HCT116 (cell line): ENCODE data around the gene SLC22A5. TPM values are rescaled to one million over a fixed set of nuclear protein-coding genes. Genes with fewer than 3 reads are reported as not detected.

Source experiments
- ATAC-seq: fragments of 200-7000 bp; cut with Tn5 transposase; 2 replicates; pipeline ENCODE4 v1.9.1; 2020; ENCODE audit warnings: mild to moderate bottlenecking, moderate library complexity
- BruUV-seq: library from RNA; stranded (reverse); fragments of 400-500 nt; replicated peaks from 2 replicates; lab custom pipeline; 2021; lab: Mats Ljungman, UMichigan
- CTCF ChIA-PET: fragments of 300-600 bp; sonication (Branson Sonifier 250); formaldehyde crosslinking; loops from one replicate; lab custom pipeline; 2021; ENCODE audit warnings: antibody characterized with exemption; lab: Charles Lee
- POLR2A ChIA-PET: fragments of 300-600, 350-600 bp; sonication (Branson Sonifier 250); formaldehyde crosslinking; loops from one replicate; lab custom pipeline; 2021; ENCODE audit warnings: antibody characterized with exemption; lab: Charles Lee
- RAD21 ChIA-PET, 2 experiments: fragments of 300-600 bp; sonication (Branson Sonifier 250); formaldehyde crosslinking; loops; one replicate each; lab custom pipeline; 2023; ENCODE audit warnings: low total read pairs in 2 of 2; ENCODE audit not compliant: uncharacterized antibody in 2 of 2, unreplicated experiment in 2 of 2, low non-redundant PET in 1 of 2; lab: Charles Lee
- DNase-seq: peaks from one replicate; pipeline ENCODE4 v3.0.0-alpha.2; 2010; ENCODE audit warnings: low read depth, low spot score
- H2AFZ ChIP-seq: fragments of 200-600 bp; shearing (Covaris generic), sonication (generic); 2 replicates; pipeline ENCODE4 v1.6.1; 2017; ENCODE audit warnings: low read depth, mixed run types, mixed read lengths, antibody characterized with exemption, low read length; ENCODE audit not compliant: poor library complexity, severe bottlenecking
- H3K27ac ChIP-seq: 2 replicates; pipeline ENCODE4 v1.5.1; 2012; ENCODE audit warnings: low read depth, low read length
- H3K27me3 ChIP-seq: fragments of 200-600 bp; sonication (generic); 2 replicates; pipeline ENCODE4 v1.6.1; 2016; ENCODE audit warnings: mixed run types, low read length, mixed read lengths; ENCODE audit not compliant: insufficient read depth
- H3K36me3 ChIP-seq, 2 experiments: fragments of 200-500 bp in 1 of 2; fragments of 200-600 bp in 1 of 2; sonication (Bioruptor generic) in 1 of 2; sonication (generic) in 1 of 2; 2 replicates each; pipeline versions ENCODE4 v1.5.1 to v1.6.1; 2014 to 2016; ENCODE audit warnings: low read length in 2 of 2, inconsistent platforms in 1 of 2, mixed read lengths in 1 of 2, mixed run types in 1 of 2; ENCODE audit not compliant: insufficient read depth in 2 of 2, control insufficient read depth in 1 of 2
- H3K4me1 ChIP-seq, 2 experiments: fragments of 200-600 bp in 1 of 2; sonication (generic) in 1 of 2; 2 replicates each; pipeline versions ENCODE4 v1.5.1 to v1.6.1; 2012 to 2017; ENCODE audit warnings: low read length in 2 of 2, inconsistent platforms in 1 of 2, mild to moderate bottlenecking in 1 of 2, mixed read lengths in 1 of 2, mixed run types in 1 of 2, moderate library complexity in 1 of 2; ENCODE audit not compliant: insufficient read depth in 2 of 2, control insufficient read depth in 1 of 2
- H3K4me2 ChIP-seq: fragments of 200-600 bp; sonication (generic); 2 replicates; pipeline ENCODE4 v1.6.1; 2017; ENCODE audit warnings: mixed run types, low read length, mixed read lengths
- H3K4me3 ChIP-seq, 2 experiments: fragments of 200-600 bp in 1 of 2; sonication (generic) in 1 of 2; replicated peaks in 1 of 2; 2 replicates each; pipeline ENCODE4 v1.5.1; 2011 to 2016; ENCODE audit warnings: low read length in 2 of 2, control low read depth in 1 of 2, low read depth in 1 of 2, mild to moderate bottlenecking in 1 of 2, mixed read lengths in 1 of 2, mixed run types in 1 of 2
- H3K79me2 ChIP-seq: fragments of 200-600 bp; sonication (generic); 2 replicates; pipeline ENCODE4 v1.6.1; 2017; ENCODE audit warnings: mild to moderate bottlenecking, mixed run types, low read length, moderate library complexity, mixed read lengths; ENCODE audit not compliant: insufficient read depth
- H3K9ac ChIP-seq: fragments of 200-600 bp; sonication (generic); 2 replicates; pipeline ENCODE4 v1.6.1; 2016; ENCODE audit warnings: low read length, mixed read lengths
- H3K9me2 ChIP-seq: fragments of 200-600 bp; sonication (generic), shearing (Covaris generic); 2 replicates; pipeline ENCODE4 v1.6.1; 2017; ENCODE audit warnings: mixed run types, mild to moderate bottlenecking, moderate library complexity; ENCODE audit not compliant: insufficient read depth
- H3K9me3 ChIP-seq, 2 experiments: fragments of 200-500 bp in 1 of 2; fragments of 200-600 bp in 1 of 2; sonication (Bioruptor generic) in 1 of 2; sonication (generic) in 1 of 2; 2 replicates each; pipeline ENCODE4 v1.6.1; 2014 to 2017; ENCODE audit warnings: low read length in 2 of 2, mixed read lengths in 2 of 2, inconsistent platforms in 1 of 2, low read depth in 1 of 2, mild to moderate bottlenecking in 1 of 2, mixed run types in 1 of 2, moderate library complexity in 1 of 2; ENCODE audit not compliant: control insufficient read depth in 1 of 2, insufficient read depth in 1 of 2
- H4K20me1 ChIP-seq: fragments of 200-600 bp; sonication (generic), shearing (Covaris generic); 2 replicates; pipeline ENCODE4 v1.6.1; 2017; ENCODE audit warnings: mixed run types, mild to moderate bottlenecking, moderate library complexity; ENCODE audit not compliant: insufficient read depth
- CBX3 ChIP-seq: IDR thresholded peaks from 2 replicates; pipeline ENCODE4 v1.6.1; 2012; ENCODE audit warnings: low read depth
- CEBPB ChIP-seq: IDR thresholded peaks from 2 replicates; pipeline ENCODE4 v1.6.1; 2012; ENCODE audit warnings: low read depth
- CTCF ChIP-seq, 3 experiments: fragments of 200-600 bp in 1 of 3; sonication (generic) in 1 of 3; IDR thresholded peaks in 2 of 3; conservative IDR thresholded peaks in 1 of 3; 2 replicates each; pipeline ENCODE4 v1.5.1; 2012 to 2017; ENCODE audit warnings: low read depth in 2 of 3, low read length in 2 of 3, antibody characterized with exemption in 1 of 3, borderline replicate concordance in 1 of 3, control low read depth in 1 of 3, mild to moderate bottlenecking in 1 of 3, mixed read lengths in 1 of 3, mixed run types in 1 of 3, moderate library complexity in 1 of 3; ENCODE audit not compliant: insufficient read depth in 1 of 3
- EGR1 ChIP-seq: IDR thresholded peaks from 2 replicates; pipeline ENCODE4 v1.6.1; 2012; ENCODE audit warnings: low read depth
- ELF1 ChIP-seq: IDR thresholded peaks from 2 replicates; pipeline ENCODE4 v1.6.1; 2012; ENCODE audit warnings: low read depth, borderline replicate concordance
- EZH2 ChIP-seq: fragments of 200-600 bp; sonication (generic); IDR thresholded peaks from 2 replicates; pipeline ENCODE4 v1.6.1; 2017; ENCODE audit warnings: antibody characterized with exemption, mixed run types
- EZH2phosphoT487 ChIP-seq: fragments of 200-600 bp; IDR thresholded peaks from 2 replicates; pipeline ENCODE4 v1.6.1; 2018; ENCODE audit warnings: antibody characterized with exemption, borderline replicate concordance
- FOSL1 ChIP-seq: IDR thresholded peaks from 2 replicates; pipeline ENCODE4 v1.6.1; 2012; ENCODE audit warnings: low read depth
- JUND ChIP-seq: IDR thresholded peaks from 2 replicates; pipeline ENCODE4 v1.6.1; 2012
- POLR2A ChIP-seq: IDR thresholded peaks from 2 replicates; pipeline ENCODE4 v1.7.0; 2011; ENCODE audit warnings: borderline replicate concordance; ENCODE audit not compliant: insufficient read depth, insufficient read length; ENCODE audit errors: extremely low read depth
- REST ChIP-seq: IDR thresholded peaks from 2 replicates; pipeline ENCODE4 v1.6.1; 2012; ENCODE audit warnings: low read depth
- SP1 ChIP-seq: IDR thresholded peaks from 2 replicates; pipeline ENCODE4 v1.6.1; 2012; ENCODE audit warnings: low read depth
- YY1 ChIP-seq: IDR thresholded peaks from 2 replicates; pipeline ENCODE4 v1.6.1; 2011; ENCODE audit warnings: low read length, low read depth, moderate library complexity, mild to moderate bottlenecking; ENCODE audit not compliant: insufficient replicate concordance; ENCODE audit errors: extremely low read depth
- ZBTB33 ChIP-seq: IDR thresholded peaks from 2 replicates; pipeline ENCODE4 v1.6.1; 2011; ENCODE audit warnings: mild to moderate bottlenecking, low read length, moderate library complexity; ENCODE audit not compliant: insufficient replicate concordance; ENCODE audit errors: extremely low read depth
- ZNF274 ChIP-seq: fragments of 200-500 bp; sonication (Bioruptor generic); IDR thresholded peaks from 2 replicates; pipeline ENCODE4 v1.6.1; 2014; ENCODE audit warnings: mild to moderate bottlenecking, low read depth, low read length, inconsistent platforms
- intact Hi-C: fragments of 100-400 bp; cut with micrococcal nuclease; formaldehyde crosslinking; loops from 2 replicates; pipeline ENCODE4 v1.10.0; 2022
- total RNA-seq: library from RNA; stranded (reverse); gene quantifications from one replicate; pipeline ENCODE4 v1.2.1, GENCODE V29; 2021; ENCODE audit not compliant: unreplicated experiment

SLC22A5 gene
- total RNA-seq, 1 experiment from 2014 or later = 9.9 TPM

- intact Hi-C loops = loop anchor here (1.0 to 10.0 kb wide), 4 partner anchors 204 to 860 kb away; no protein-coding TSS in a partner anchor
- Histone ChIP-seq H3K4me3 (no peak overlapping the region), H4K20me1 (no peaks in the 10 kb centered on the region), H2AFZ (no peak overlapping the region), H3K27ac (no peak overlapping the region), H3K27me3 (no peaks in the 10 kb centered on the region), H3K4me1 (peaks cover 30 to 43% of the 10 kb centered on the region in 2 experiments), H3K9ac (no peak overlapping the region), H3K9me3 (no peaks in the 10 kb centered on the region), H3K36me3 (no peaks in the 10 kb centered on the region; a peak in 1 of 4 replicates), H3K4me2 (no peak overlapping the region), H3K9me2 (no peaks in the 10 kb centered on the region), H3K79me2 (no peaks in the 10 kb centered on the region)
- ChIA-PET CTCF (no interaction called here), RAD21 (no interaction called here), POLR2A (no interaction called here)
- BruUV-seq = no TSS peak
- TF ChIP-seq ZNF274 = no peak
- TF ChIP-seq JUND = no peak
- TF ChIP-seq FOSL1 = no peak
- no peak for TF ChIP-seq ZBTB33
- no peak for TF ChIP-seq POLR2A
- no peak for TF ChIP-seq REST
- no peak for TF ChIP-seq SP1
- no peak for TF ChIP-seq EZH2phosphoT487
- TF ChIP-seq CEBPB = no peak
- TF ChIP-seq CBX3 = no peak
- TF ChIP-seq CTCF (IDR thresholded peaks at IDR 0.05 in 2 of 3, conservative IDR thresholded peaks at IDR 0.05 in 1 of 3; ENCODE audit: borderline replicate concordance in 1 of 3, insufficient read depth in 1 of 3, low read depth in 2 of 3, low read length in 2 of 3) = no peak
- no peak for TF ChIP-seq EZH2
- TF ChIP-seq EGR1 = no peak
- TF ChIP-seq ELF1 = no peak
- no peak for TF ChIP-seq YY1
- ATAC-seq (no peak), DNase-seq (no peak)
These were observed 15.1 kb downstream of the SLC22A5 start for GRCh38 chr5:132384506-132385050.
